Caco-2 (cell line): ENCODE measurements around the gene ZNF429. TPM values are rescaled to one million over a fixed set of nuclear protein-coding genes. Genes with fewer than 3 reads are reported as not detected.

Experiments used
- BruUV-seq: library from RNA; stranded (reverse); fragments of 400-500 nt; replicated peaks from 2 replicates; lab custom pipeline; 2021; lab: Mats Ljungman, UMichigan
- CTCF ChIA-PET: fragments of 300-600 bp; sonication (Branson Sonifier 250); formaldehyde crosslinking; loops from one replicate; lab custom pipeline; 2022; ENCODE audit warnings: antibody characterized with exemption; lab: Charles Lee
- POLR2A ChIA-PET: fragments of 300-600 bp; sonication (Branson Sonifier 250); formaldehyde crosslinking; loops from one replicate; lab custom pipeline; 2022; ENCODE audit warnings: antibody characterized with exemption; lab: Charles Lee
- DNase-seq, 2 experiments: peaks; one replicate each; pipeline versions ENCODE4 v3.0.0 to v3.0.0-alpha.2; 2020 to 2022
- H3K27me3 ChIP-seq: replicated peaks from 2 replicates; pipeline ENCODE4 v1.6.0; 2011; ENCODE audit warnings: low read length; ENCODE audit not compliant: control insufficient read depth, insufficient read depth
- H3K36me3 ChIP-seq: 2 replicates; pipeline ENCODE4 v1.5.1; 2011; ENCODE audit warnings: low read length; ENCODE audit not compliant: control insufficient read depth, insufficient read depth
- H3K4me1 ChIP-seq: fragments of 250-450 bp; sonication (Bioruptor Pico); 2 replicates; pipeline ENCODE4 v1.5.1; 2020; ENCODE audit warnings: mild to moderate bottlenecking
- H3K4me3 ChIP-seq: 2 replicates; pipeline ENCODE4 v1.5.1; 2011; ENCODE audit warnings: low read depth, mild to moderate bottlenecking, control low read depth, low read length
- H3K9me3 ChIP-seq: fragments of 250-450 bp; sonication (Bioruptor Pico); 2 replicates; pipeline ENCODE4 v1.5.1; 2020; ENCODE audit warnings: mild to moderate bottlenecking, moderate library complexity
- H3K27ac Mint-ChIP-seq: one replicate; pipeline ENCODE4 v1.8.0; 2022; ENCODE audit warnings: mixed read lengths; ENCODE audit not compliant: unreplicated experiment
- H3K27me3 Mint-ChIP-seq: one replicate; pipeline ENCODE4 v1.8.0; 2022; ENCODE audit warnings: mixed read lengths; ENCODE audit not compliant: insufficient read depth, unreplicated experiment
- H3K36me3 Mint-ChIP-seq: one replicate; pipeline ENCODE4 v1.8.0; 2022; ENCODE audit warnings: mild to moderate bottlenecking, mixed read lengths; ENCODE audit not compliant: insufficient read depth, unreplicated experiment
- H3K4me1 Mint-ChIP-seq: one replicate; pipeline ENCODE4 v1.8.0; 2022; ENCODE audit warnings: low read depth, mixed read lengths; ENCODE audit not compliant: unreplicated experiment
- H3K4me3 Mint-ChIP-seq: one replicate; pipeline ENCODE4 v1.8.0; 2022; ENCODE audit warnings: mild to moderate bottlenecking, moderate library complexity, mixed read lengths; ENCODE audit not compliant: unreplicated experiment
- H3K9me3 Mint-ChIP-seq: one replicate; pipeline ENCODE4 v1.8.0; 2022; ENCODE audit warnings: mixed read lengths; ENCODE audit not compliant: unreplicated experiment
- intact Hi-C: fragments of 100-400 bp; cut with micrococcal nuclease; formaldehyde crosslinking; loops from one replicate; pipeline ENCODE4 v1.10.0; 2022; ENCODE audit not compliant: unreplicated experiment
- total RNA-seq: library from RNA; stranded (reverse); gene quantifications from 2 replicates; pipeline ENCODE4 v1.2.3, GENCODE V29; 2022
- TF ChIP-seq, protein P1 (sequence below), 2 experiments: fragments of 200-600 bp in 1 of 2; IDR thresholded peaks; 1 replicate in 1 of 2; 2 replicates in 1 of 2; pipeline versions ENCODE4 v1.5.1 to v1.8.0; 2011 to 2022; ENCODE audit warnings: antibody characterized with exemption in 1 of 2, control low read depth in 1 of 2, inconsistent platforms in 1 of 2, low read depth in 1 of 2, low read length in 1 of 2, mild to moderate bottlenecking in 1 of 2, moderate library complexity in 1 of 2; ENCODE audit not compliant: insufficient read depth in 1 of 2, severe bottlenecking in 1 of 2, unreplicated experiment in 1 of 2

ZNF429 gene
- total RNA-seq, 1 experiment from 2014 or later = 0.29 TPM

DNA sequence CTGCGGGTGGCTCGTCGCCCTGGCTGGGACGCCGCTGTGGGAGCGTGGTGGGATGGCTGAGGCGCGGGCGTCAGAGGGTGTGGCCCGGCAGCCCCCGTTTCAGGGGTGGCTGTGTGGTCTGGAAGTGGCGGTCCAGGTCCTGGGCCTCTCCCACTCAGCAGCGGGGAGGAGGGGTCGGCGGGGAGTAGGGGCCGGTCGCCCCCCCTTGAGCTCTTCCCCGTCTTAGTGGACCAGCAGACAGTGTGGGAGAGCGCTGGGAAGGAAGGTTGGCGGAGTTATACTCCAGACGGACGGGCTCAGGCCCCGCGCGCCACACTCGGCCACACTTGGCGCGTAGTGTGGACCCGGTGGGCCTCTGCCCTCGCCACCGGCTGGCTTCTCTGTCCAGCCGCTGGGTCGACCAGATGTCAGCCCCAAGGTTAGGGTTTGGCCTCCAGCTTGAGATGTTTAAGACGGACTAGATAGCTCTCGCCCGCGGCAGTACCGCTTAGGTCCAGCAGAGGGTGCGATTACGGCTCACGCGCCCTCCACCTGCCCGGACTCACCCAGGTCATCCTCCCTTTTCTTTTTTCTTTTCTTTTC lies 21.7 kb upstream of the ZNF429 start:
- no peaks in the 10 kb centered on the region for H3K9me3 ChIP-seq
- intact Hi-C loops = no loop called here
- H3K36me3 ChIP-seq = no peaks in the 10 kb centered on the region
- peaks cover 19% of the 10 kb centered on the region for H3K9me3 Mint-ChIP-seq
- POLR2A ChIA-PET = no interaction called here
- H3K4me3 ChIP-seq = no peak overlapping the region
- H3K36me3 Mint-ChIP-seq = no peaks in the 10 kb centered on the region
- H3K4me1 ChIP-seq = no peaks in the 10 kb centered on the region
- peak in 1 of 2 experiments; percentile 29 for DNase-seq
- H3K4me3 Mint-ChIP-seq = no peak overlapping the region
- H3K27me3 ChIP-seq = no peaks in the 10 kb centered on the region
- no peak overlapping the region for H3K27ac Mint-ChIP-seq
- CTCF ChIA-PET = no interaction called here
- BruUV-seq = no TSS peak
- no peaks in the 10 kb centered on the region for H3K4me1 Mint-ChIP-seq
- TF ChIP-seq, protein P1, sequence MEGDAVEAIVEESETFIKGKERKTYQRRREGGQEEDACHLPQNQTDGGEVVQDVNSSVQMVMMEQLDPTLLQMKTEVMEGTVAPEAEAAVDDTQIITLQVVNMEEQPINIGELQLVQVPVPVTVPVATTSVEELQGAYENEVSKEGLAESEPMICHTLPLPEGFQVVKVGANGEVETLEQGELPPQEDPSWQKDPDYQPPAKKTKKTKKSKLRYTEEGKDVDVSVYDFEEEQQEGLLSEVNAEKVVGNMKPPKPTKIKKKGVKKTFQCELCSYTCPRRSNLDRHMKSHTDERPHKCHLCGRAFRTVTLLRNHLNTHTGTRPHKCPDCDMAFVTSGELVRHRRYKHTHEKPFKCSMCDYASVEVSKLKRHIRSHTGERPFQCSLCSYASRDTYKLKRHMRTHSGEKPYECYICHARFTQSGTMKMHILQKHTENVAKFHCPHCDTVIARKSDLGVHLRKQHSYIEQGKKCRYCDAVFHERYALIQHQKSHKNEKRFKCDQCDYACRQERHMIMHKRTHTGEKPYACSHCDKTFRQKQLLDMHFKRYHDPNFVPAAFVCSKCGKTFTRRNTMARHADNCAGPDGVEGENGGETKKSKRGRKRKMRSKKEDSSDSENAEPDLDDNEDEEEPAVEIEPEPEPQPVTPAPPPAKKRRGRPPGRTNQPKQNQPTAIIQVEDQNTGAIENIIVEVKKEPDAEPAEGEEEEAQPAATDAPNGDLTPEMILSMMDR (IDR thresholded peaks at IDR 0.05; ENCODE audit: insufficient read depth in 1 of 2, low read depth in 1 of 2, low read length in 1 of 2, severe bottlenecking in 1 of 2, unreplicated experiment in 1 of 2) = peak in 1 of 2 experiments; percentile 30
- no peaks in the 10 kb centered on the region for H3K27me3 Mint-ChIP-seq

DNA sequence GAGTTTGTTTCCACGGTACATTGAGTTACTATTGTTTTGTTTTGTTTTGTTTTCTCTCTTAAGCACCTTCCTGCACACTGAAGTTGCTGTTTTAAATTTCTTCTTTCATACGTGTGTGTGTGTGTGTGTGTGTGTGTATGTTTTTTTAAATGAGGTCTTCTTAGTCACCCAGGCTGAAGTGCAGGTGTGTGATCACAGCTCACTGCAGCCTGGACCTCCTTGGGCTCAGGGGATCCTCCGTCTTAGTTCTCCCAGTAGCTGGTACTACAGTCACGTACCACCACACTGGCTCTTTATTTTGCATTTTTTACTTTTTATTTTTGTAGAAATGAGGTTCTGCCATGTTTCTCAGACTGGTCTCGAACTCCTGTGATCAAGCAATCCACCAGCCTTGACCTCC lies 20.8 kb upstream of the ZNF429 start:
- ChIA-PET CTCF (no interaction called here), POLR2A (no interaction called here)
- intact Hi-C loops = no loop called here
- Mint-ChIP-seq H3K27ac (no peak overlapping the region), H3K4me1 (no peaks in the 10 kb centered on the region), H3K27me3 (no peaks in the 10 kb centered on the region), H3K4me3 (no peak overlapping the region), H3K9me3 (peaks cover 19% of the 10 kb centered on the region), H3K36me3 (no peaks in the 10 kb centered on the region)
- TF ChIP-seq, protein P1 (IDR thresholded peaks at IDR 0.05; ENCODE audit: insufficient read depth in 1 of 2, low read depth in 1 of 2, low read length in 1 of 2, severe bottlenecking in 1 of 2, unreplicated experiment in 1 of 2) = no peak
- Histone ChIP-seq H3K27me3 (no peaks in the 10 kb centered on the region), H3K36me3 (no peaks in the 10 kb centered on the region), H3K9me3 (no peaks in the 10 kb centered on the region), H3K4me3 (no peak overlapping the region), H3K4me1 (no peaks in the 10 kb centered on the region)
- no peak for DNase-seq
- BruUV-seq = no TSS peak

DNA sequence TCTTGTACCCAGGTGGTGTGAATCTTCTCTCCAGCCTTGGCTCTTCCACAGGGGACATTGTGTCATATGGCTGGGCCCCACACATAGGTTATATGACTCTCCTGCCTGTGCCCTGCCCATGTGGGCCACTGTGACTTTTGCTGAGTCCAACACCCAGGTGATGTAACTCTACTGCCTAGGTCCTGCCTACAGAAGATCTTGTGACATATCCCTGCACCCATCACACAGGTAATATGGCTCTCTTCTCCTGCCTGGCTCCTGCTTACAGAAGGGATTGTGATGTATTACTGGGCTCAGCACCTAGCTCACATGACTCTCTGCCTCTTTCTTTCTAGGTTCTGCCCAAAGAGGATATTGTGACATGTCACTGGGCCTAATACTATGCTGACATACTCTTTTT lies 19.5 kb upstream of the ZNF429 start:
- TF ChIP-seq, protein P1 (IDR thresholded peaks at IDR 0.05; ENCODE audit: insufficient read depth in 1 of 2, low read depth in 1 of 2, low read length in 1 of 2, severe bottlenecking in 1 of 2, unreplicated experiment in 1 of 2) = no peak
- no peaks in the 10 kb centered on the region for H3K4me1 Mint-ChIP-seq
- no peaks in the 10 kb centered on the region for H3K27me3 ChIP-seq
- no peak for DNase-seq
- no peaks in the 10 kb centered on the region for H3K4me1 ChIP-seq
- no peak overlapping the region for H3K4me3 ChIP-seq
- H3K36me3 ChIP-seq = no peaks in the 10 kb centered on the region
- H3K4me3 Mint-ChIP-seq = no peak overlapping the region
- no peaks in the 10 kb centered on the region for H3K27me3 Mint-ChIP-seq
- intact Hi-C loops = no loop called here
- BruUV-seq = no TSS peak
- no peaks in the 10 kb centered on the region for H3K9me3 ChIP-seq
- ChIA-PET CTCF (no interaction called here), POLR2A (no interaction called here)
- no peak overlapping the region for H3K27ac Mint-ChIP-seq
- peaks cover 19% of the 10 kb centered on the region for H3K9me3 Mint-ChIP-seq
- no peaks in the 10 kb centered on the region for H3K36me3 Mint-ChIP-seq
